Subcutaneous adipose tissue (tissue), 4 donors: ENCODE results near the gene NAB2. TPM values are rescaled to one million over a fixed set of nuclear protein-coding genes. Genes with fewer than 3 reads are reported as not detected.

Source experiments
- CTCF ChIP-seq: fragments of 450-650 bp; IDR thresholded peaks from one replicate; pipeline ENCODE4 v1.5.1; 2016; ENCODE audit warnings: low read depth, mild to moderate bottlenecking, control low read depth, antibody characterized with exemption, moderate library complexity
- total RNA-seq, 4 donors: library from RNA; depleted of rRNA; stranded (reverse); fragments of >200 nt; gene quantifications; one replicate each; pipeline ENCODE4 v1.1.0, GENCODE V29; 2016

NAB2 gene
- total RNA-seq, 4 donors from 2014 or later: 4.9 to 19.7 (median 13.7) TPM

GRCh38 chr12:57078519-57079404 is 10.2 kb upstream of the NAB2 start, which contains the start of gene NEMP1:
TSS of gene NEMP1 (minus strand) at chr12:57078791. CDS start at chr12:57078745, 46 bp downstream.
- TF ChIP-seq CTCF: no peak

GRCh38 chr12:57079821-57080220 is 9.1 kb upstream of the NAB2 start:
- TF ChIP-seq CTCF: no peak

GRCh38 chr12:57080855-57081254 is 8.1 kb upstream of the NAB2 start:
- TF ChIP-seq CTCF: no peak

GRCh38 chr12:57085999-57086492 is 2.9 kb upstream of the NAB2 start:
- no peak for TF ChIP-seq CTCF

GRCh38 chr12:57086493-57087009 is 2.4 kb upstream of the NAB2 start:
- no peak for TF ChIP-seq CTCF

GRCh38 chr12:57087010-57087690 is 1.8 kb upstream of the NAB2 start:
- TF ChIP-seq CTCF: no peak

- no peak for TF ChIP-seq CTCF
These were observed 1.1 kb upstream of the NAB2 start for GRCh38 chr12:57087691-57088353.
